Measurements from ENCODE around the gene OLFM1.

DNA sequence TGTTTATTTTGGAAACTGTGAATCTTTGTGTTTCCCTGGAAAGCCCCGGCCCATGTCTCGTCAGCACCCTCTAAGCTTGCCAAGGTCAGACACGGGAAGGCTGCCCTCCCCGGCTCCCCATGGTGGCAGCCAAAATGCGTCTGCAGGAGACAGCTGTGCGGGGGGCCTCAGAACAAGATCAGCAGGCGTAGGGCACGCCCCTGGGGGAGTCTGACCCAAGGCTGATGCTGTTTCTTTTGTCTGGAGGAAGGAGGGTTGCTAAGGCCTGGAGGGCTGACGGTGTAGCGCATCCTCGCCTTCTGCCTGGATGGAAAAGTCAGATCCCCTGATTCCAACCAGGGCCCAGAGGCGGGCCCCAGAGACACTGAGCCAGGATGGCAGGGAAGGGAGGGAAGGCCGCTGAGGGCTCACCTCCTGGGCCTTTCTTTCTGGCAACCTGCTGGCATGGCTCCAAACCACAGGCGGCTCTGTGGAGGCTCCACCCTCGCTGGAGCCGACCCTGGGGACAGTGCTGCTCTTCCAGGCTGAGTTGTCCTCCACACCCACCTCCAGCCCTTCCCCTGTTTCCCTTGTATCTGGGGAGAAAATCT lies 57.2 kb downstream of the OLFM1 start:
- TF ChIP-seq STAG1 (CRISPR knock-in tag; IDR thresholded peaks at IDR 0.05; ENCODE audit: borderline replicate concordance) (no peak), EZH2 (IDR thresholded peaks at IDR 0.05; ENCODE audit: borderline replicate concordance, low read depth, low read length) (no peak), KAT7 (CRISPR knock-in tag; IDR thresholded peaks at IDR 0.05; ENCODE audit: borderline replicate concordance) (no peak), ERF (CRISPR knock-in tag; IDR thresholded peaks at IDR 0.05) (no peak), ELF4 (CRISPR knock-in tag; IDR thresholded peaks at IDR 0.05) (no peak)
- TF ChIP-seq, protein P1, sequence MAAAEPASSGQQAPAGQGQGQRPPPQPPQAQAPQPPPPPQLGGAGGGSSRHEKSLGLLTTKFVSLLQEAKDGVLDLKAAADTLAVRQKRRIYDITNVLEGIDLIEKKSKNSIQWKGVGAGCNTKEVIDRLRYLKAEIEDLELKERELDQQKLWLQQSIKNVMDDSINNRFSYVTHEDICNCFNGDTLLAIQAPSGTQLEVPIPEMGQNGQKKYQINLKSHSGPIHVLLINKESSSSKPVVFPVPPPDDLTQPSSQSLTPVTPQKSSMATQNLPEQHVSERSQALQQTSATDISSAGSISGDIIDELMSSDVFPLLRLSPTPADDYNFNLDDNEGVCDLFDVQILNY (CRISPR knock-in tag; IDR thresholded peaks at IDR 0.05), result no peak
- TF ChIP-seq, protein P2, sequence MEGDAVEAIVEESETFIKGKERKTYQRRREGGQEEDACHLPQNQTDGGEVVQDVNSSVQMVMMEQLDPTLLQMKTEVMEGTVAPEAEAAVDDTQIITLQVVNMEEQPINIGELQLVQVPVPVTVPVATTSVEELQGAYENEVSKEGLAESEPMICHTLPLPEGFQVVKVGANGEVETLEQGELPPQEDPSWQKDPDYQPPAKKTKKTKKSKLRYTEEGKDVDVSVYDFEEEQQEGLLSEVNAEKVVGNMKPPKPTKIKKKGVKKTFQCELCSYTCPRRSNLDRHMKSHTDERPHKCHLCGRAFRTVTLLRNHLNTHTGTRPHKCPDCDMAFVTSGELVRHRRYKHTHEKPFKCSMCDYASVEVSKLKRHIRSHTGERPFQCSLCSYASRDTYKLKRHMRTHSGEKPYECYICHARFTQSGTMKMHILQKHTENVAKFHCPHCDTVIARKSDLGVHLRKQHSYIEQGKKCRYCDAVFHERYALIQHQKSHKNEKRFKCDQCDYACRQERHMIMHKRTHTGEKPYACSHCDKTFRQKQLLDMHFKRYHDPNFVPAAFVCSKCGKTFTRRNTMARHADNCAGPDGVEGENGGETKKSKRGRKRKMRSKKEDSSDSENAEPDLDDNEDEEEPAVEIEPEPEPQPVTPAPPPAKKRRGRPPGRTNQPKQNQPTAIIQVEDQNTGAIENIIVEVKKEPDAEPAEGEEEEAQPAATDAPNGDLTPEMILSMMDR (IDR thresholded peaks at IDR 0.05 in 2 of 3, conservative IDR thresholded peaks at IDR 0.05 in 1 of 3; ENCODE audit: insufficient read depth in 2 of 3, low read depth in 1 of 3, low read length in 3 of 3), result no peak
- TF ChIP-seq, protein P3, sequence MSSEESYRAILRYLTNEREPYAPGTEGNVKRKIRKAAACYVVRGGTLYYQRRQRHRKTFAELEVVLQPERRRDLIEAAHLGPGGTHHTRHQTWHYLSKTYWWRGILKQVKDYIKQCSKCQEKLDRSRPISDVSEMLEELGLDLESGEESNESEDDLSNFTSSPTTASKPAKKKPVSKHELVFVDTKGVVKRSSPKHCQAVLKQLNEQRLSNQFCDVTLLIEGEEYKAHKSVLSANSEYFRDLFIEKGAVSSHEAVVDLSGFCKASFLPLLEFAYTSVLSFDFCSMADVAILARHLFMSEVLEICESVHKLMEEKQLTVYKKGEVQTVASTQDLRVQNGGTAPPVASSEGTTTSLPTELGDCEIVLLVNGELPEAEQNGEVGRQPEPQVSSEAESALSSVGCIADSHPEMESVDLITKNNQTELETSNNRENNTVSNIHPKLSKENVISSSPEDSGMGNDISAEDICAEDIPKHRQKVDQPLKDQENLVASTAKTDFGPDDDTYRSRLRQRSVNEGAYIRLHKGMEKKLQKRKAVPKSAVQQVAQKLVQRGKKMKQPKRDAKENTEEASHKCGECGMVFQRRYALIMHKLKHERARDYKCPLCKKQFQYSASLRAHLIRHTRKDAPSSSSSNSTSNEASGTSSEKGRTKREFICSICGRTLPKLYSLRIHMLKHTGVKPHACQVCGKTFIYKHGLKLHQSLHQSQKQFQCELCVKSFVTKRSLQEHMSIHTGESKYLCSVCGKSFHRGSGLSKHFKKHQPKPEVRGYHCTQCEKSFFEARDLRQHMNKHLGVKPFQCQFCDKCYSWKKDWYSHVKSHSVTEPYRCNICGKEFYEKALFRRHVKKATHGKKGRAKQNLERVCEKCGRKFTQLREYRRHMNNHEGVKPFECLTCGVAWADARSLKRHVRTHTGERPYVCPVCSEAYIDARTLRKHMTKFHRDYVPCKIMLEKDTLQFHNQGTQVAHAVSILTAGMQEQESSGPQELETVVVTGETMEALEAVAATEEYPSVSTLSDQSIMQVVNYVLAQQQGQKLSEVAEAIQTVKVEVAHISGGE (CRISPR knock-in tag; IDR thresholded peaks at IDR 0.05), result no peak
- TF ChIP-seq, protein P4, sequence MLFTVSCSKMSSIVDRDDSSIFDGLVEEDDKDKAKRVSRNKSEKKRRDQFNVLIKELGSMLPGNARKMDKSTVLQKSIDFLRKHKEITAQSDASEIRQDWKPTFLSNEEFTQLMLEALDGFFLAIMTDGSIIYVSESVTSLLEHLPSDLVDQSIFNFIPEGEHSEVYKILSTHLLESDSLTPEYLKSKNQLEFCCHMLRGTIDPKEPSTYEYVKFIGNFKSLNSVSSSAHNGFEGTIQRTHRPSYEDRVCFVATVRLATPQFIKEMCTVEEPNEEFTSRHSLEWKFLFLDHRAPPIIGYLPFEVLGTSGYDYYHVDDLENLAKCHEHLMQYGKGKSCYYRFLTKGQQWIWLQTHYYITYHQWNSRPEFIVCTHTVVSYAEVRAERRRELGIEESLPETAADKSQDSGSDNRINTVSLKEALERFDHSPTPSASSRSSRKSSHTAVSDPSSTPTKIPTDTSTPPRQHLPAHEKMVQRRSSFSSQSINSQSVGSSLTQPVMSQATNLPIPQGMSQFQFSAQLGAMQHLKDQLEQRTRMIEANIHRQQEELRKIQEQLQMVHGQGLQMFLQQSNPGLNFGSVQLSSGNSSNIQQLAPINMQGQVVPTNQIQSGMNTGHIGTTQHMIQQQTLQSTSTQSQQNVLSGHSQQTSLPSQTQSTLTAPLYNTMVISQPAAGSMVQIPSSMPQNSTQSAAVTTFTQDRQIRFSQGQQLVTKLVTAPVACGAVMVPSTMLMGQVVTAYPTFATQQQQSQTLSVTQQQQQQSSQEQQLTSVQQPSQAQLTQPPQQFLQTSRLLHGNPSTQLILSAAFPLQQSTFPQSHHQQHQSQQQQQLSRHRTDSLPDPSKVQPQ (CRISPR knock-in tag; IDR thresholded peaks at IDR 0.05; ENCODE audit: borderline replicate concordance), result no peak

All from K562 (cell line).